Measurements from ENCODE around the gene ACSBG1. TPM values are rescaled to one million over a fixed set of nuclear protein-coding genes. Genes with fewer than 3 reads are reported as not detected.

ACSBG1 gene
- total and polyA plus RNA-seq, 2 of the 8 experiments (the other 6 are each of a cell fraction or from before 2014, with no cell fraction given), result 5.4 to 7.1 TPM

DNA sequence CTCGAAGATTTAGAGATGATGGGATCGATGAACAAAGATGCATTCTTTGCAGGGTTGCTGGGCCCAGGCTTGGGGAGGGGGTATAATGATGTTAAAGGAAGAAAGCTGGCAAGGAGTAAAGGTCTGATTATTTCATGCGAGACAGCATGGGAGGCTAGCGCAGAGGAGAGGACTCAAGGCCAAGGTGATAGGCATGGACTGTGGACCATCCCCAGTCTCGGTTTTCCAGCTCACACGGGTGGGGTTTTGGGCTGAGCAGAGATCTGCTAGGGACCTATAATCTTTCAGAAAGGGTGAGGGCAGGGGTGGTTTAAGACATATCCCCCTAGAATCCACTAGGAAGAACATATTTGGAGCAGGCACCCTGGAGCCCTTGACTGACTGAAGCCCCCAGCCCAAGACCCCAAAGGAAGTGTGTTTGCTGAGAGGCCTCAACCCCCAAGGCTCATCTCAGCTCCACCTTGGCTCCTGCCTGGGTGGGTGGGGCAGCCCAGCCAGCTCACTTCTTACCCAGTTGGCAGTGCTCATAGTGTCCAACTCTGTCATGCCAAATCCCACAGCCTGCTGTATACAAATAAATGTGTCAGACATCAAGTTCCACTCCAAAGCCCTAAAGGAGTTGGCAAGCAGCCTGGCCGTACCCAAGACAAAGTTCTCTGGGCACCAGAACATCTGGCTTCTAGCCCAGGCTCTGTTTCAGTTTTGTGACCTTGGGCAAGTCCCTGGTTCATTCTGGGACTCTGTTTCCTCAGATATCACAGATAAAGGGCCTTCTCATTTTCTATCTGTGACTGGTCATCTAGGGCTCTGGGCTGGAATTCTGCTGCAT is 17.9 kb downstream of the ACSBG1 start:
- H3K4ac ChIP-seq (replicated peaks; ENCODE audit: insufficient read length, low read depth, low read length), result no peak overlapping the region
- no peak overlapping the region for H2BK12ac ChIP-seq (ENCODE audit: low read depth, low read length)
- WGBS, 2 experiments (ENCODE audit: extremely low coverage in 1 of 2, insufficient coverage in 1 of 2, insufficient read length in 1 of 2, insufficient replicate concordance in 2 of 2, low coverage in 1 of 2, low lambda C conversion rate in 2 of 2, missing lambda C conversion rate in 1 of 2), result 88% methylated on average over 7 of the region's 7 CpGs; no CpG with 5 or more reads in 1 of the 2 experiments
- no peaks in the 10 kb centered on the region for H3K9me3 ChIP-seq (ENCODE audit: insufficient read depth in 2 of 2, low read depth in 1 of 2, low read length in 1 of 2)
- H2BK20ac ChIP-seq (ENCODE audit: low read length), result no peak overlapping the region
- H3K56ac ChIP-seq (replicated peaks; ENCODE audit: insufficient read length, low read depth, low read length), result no peak overlapping the region
- no peak overlapping the region for H2BK5ac ChIP-seq (ENCODE audit: low read depth, low read length)
- no peak overlapping the region for H3K23ac ChIP-seq (ENCODE audit: insufficient read length)
- ChIA-PET CTCF (ENCODE audit: partially characterized antibody) (interaction anchor here (0.5 to 6.0 kb wide), 5 partner anchors 20 to 116 kb away, joined by 3 to 34 read pairs (median 5); no protein-coding TSS in a partner anchor), POLR2A (ENCODE audit: partially characterized antibody) (no interaction called here)
- no peaks in the 10 kb centered on the region for H3K27me3 ChIP-seq (replicated peaks in 1 of 4; ENCODE audit: control insufficient read depth in 3 of 4, extremely low read depth in 1 of 4, insufficient read depth in 3 of 4, low read length in 3 of 4)
- no peak for FAIRE-seq
- peaks cover 0 to 2% (median 0%) of the 10 kb centered on the region in 4 experiments; a peak in 1 of 7 replicates for H3K4me1 ChIP-seq (replicated peaks in 1 of 4; ENCODE audit: control insufficient read depth in 3 of 4, insufficient read depth in 4 of 4, low read length in 3 of 4)
- no peak overlapping the region for H4K5ac ChIP-seq (ENCODE audit: insufficient read length, low read depth, low read length)
- no peaks in the 10 kb centered on the region for H3K36me3 ChIP-seq (ENCODE audit: control insufficient read depth in 2 of 4, insufficient read depth in 4 of 4, low read length in 3 of 4)
- H2BK15ac ChIP-seq (ENCODE audit: low read length), result no peak overlapping the region
- no peak overlapping the region for H2AK5ac ChIP-seq (ENCODE audit: low read depth, low read length)
- H3K4me2 ChIP-seq (ENCODE audit: insufficient read depth in 1 of 2, low read depth in 2 of 2, low read length in 2 of 2), result no peak overlapping the region
- no peak overlapping the region for H3K9ac ChIP-seq (replicated peaks in 1 of 4; ENCODE audit: extremely low read depth in 1 of 4, low read depth in 3 of 4, low read length in 3 of 4)
- no peak overlapping the region for H3K27ac ChIP-seq (ENCODE audit: low read depth, low read length)
- H4K8ac ChIP-seq (ENCODE audit: extremely low read depth, insufficient read depth, low read length), result no peak overlapping the region
- no peak overlapping the region for H4K91ac ChIP-seq (replicated peaks; ENCODE audit: insufficient read length, low read length)
- DNase-seq (ENCODE audit: low read depth in 1 of 2, low spot score in 2 of 2), result no peak
- H2AFZ ChIP-seq (ENCODE audit: low read length), result no peak overlapping the region
- H3K14ac ChIP-seq (ENCODE audit: insufficient read length), result no peak overlapping the region
- H4K20me1 ChIP-seq (replicated peaks in 1 of 2; ENCODE audit: control insufficient read depth in 1 of 2, insufficient read depth in 2 of 2, low read length in 2 of 2), result no peaks in the 10 kb centered on the region
- H3K79me2 ChIP-seq (ENCODE audit: control insufficient read depth in 1 of 2, insufficient read depth in 2 of 2, low read length in 2 of 2), result no peaks in the 10 kb centered on the region
- no peak overlapping the region for H3K4me3 ChIP-seq (ENCODE audit: extremely low read depth in 1 of 4, insufficient read depth in 2 of 4, low read depth in 3 of 4, low read length in 4 of 4)
- no peak overlapping the region for H2BK120ac ChIP-seq (replicated peaks; ENCODE audit: low read depth, low read length)
- H3K18ac ChIP-seq (ENCODE audit: extremely low read depth, low read length), result no peak overlapping the region
- H3K79me1 ChIP-seq (ENCODE audit: low read depth, low read length), result no peaks in the 10 kb centered on the region
- TF ChIP-seq FOSL1 (IDR thresholded peaks at IDR 0.05; ENCODE audit: insufficient read depth, low read depth, low read length) (no peak), SUZ12 (IDR thresholded peaks at IDR 0.05; ENCODE audit: low read length) (no peak), RAD21 (IDR thresholded peaks at IDR 0.05 in 1 of 2, conservative IDR thresholded peaks at IDR 0.05 in 1 of 2; ENCODE audit: low read depth in 2 of 2, low read length in 2 of 2) (no peak)
- H3K23me2 ChIP-seq (ENCODE audit: low read depth, low read length), result no peaks in the 10 kb centered on the region

All from H1 (cell line).